ENCODE measurements around the gene NDST3. TPM values are rescaled to one million over a fixed set of nuclear protein-coding genes. Genes with fewer than 3 reads are reported as not detected.

The NDST3 gene
- total RNA-seq, 2 experiments from 2014 or later, result not detected

DNA sequence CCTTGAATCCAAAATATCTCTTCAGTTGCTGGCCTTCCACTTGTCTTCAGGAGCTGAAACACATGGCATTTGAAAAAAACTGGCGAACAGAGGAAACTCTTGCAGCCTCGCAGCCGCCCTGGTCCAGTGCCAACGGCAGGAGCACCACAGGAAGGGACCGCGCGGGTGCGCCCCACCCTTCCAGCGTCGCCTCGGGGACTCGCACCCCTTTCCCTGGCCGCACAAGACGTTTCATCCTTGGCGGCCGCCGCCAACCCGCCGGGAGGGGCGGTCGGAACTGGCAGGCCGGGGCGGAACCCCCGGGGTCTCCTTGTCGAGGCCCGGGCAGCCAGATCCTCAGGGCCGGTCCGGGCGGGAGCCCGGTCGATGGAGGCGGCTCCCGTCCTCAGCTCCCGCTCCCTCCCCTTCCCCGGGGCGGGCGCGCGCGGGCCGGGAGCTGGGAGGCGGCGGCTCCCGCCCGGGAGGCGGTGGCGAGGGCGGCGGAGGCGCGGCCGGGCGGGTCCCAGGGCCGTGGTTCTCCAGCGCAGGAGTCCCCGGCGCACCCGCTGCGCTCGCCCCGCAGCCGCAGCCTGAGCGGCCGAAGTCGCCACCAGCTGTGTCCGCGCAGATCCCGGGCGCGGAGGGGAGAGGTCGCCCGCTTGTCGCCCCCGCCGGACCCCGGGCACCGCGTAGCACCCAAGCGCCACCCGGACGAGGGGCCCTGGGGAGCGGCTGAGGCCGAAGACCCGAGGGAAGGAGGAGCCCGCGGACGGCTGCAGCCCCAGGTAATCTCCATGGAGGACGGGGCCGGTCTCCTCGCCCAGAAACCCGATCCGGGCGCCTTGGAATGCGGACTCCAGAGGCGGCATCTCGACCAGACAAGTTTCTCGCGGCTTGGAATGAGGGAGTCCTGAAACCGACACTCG lies 886 bp upstream of the NDST3 start:
- intact Hi-C loops (cut with micrococcal nuclease), result loop anchor here (10.0 kb wide), 1 partner anchor 1969 kb away; no protein-coding TSS in a partner anchor
- H3K9me3 Mint-ChIP-seq, result no peaks in the 10 kb centered on the region
- peak overlapping the region; percentile 52 for H3K4me3 Mint-ChIP-seq
- no peaks in the 10 kb centered on the region for H3K36me3 Mint-ChIP-seq (ENCODE audit: low read depth)
- DNase-seq, result peak; percentile 6
- no peak overlapping the region for H3K27ac Mint-ChIP-seq
- H3K4me1 Mint-ChIP-seq (ENCODE audit: low read depth), result peaks cover 4% of the 10 kb centered on the region
- H3K27me3 Mint-ChIP-seq (ENCODE audit: low read depth), result peaks cover 35% of the 10 kb centered on the region
- CTCF ChIA-PET, result interaction anchor here (0.6 to 1.3 kb wide), 2 partner anchors 10 to 431 kb away, joined by 3 read pairs; no protein-coding TSS in a partner anchor

- peaks cover 35% of the 10 kb centered on the region for H3K27me3 Mint-ChIP-seq (ENCODE audit: low read depth)
- CTCF ChIA-PET, result interaction anchor here (0.7 kb wide), 1 partner anchor 51 kb away, joined by 3 read pairs; no protein-coding TSS in a partner anchor
- no peak for DNase-seq
- H3K4me3 Mint-ChIP-seq, result no peak overlapping the region
- intact Hi-C loops (cut with micrococcal nuclease), result loop anchor here (10.0 kb wide), 1 partner anchor 1971 kb away; no protein-coding TSS in a partner anchor
- H3K4me1 Mint-ChIP-seq (ENCODE audit: low read depth), result peaks cover 4% of the 10 kb centered on the region
- H3K9me3 Mint-ChIP-seq, result no peaks in the 10 kb centered on the region
- no peaks in the 10 kb centered on the region for H3K36me3 Mint-ChIP-seq (ENCODE audit: low read depth)
- H3K27ac Mint-ChIP-seq, result no peak overlapping the region
Measured at GRCh38 chr4:118035309-118035708, 1.0 kb downstream of the NDST3 start.

DNA sequence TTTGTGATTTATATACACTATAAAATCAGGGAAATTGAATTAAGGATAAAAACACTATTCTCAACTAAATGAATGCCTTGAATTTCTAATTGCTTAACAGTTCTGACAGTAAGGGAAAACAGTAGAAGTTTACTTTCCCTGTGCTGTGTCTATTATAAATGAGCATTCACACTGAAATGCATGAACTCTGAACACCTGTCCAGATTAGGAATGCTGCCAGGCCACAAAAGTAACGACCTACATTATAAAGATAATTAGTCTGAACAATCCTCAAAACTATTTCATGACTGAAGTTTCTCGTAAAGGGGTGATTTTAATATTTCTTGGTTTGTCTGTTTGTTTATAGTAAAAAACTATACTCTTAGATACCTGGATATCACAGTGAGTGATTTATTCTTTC lies 2.0 kb downstream of the NDST3 start:
- CTCF ChIA-PET, result no interaction called here
- intact Hi-C loops (cut with micrococcal nuclease), result loop anchor here (10.0 kb wide), 1 partner anchor 1972 kb away; no protein-coding TSS in a partner anchor
- no peaks in the 10 kb centered on the region for H3K9me3 Mint-ChIP-seq
- H3K4me3 Mint-ChIP-seq, result no peak overlapping the region
- H3K27ac Mint-ChIP-seq, result no peak overlapping the region
- no peaks in the 10 kb centered on the region for H3K36me3 Mint-ChIP-seq (ENCODE audit: low read depth)
- peaks cover 31% of the 10 kb centered on the region for H3K27me3 Mint-ChIP-seq (ENCODE audit: low read depth)
- no peak for DNase-seq
- peaks cover 4% of the 10 kb centered on the region for H3K4me1 Mint-ChIP-seq (ENCODE audit: low read depth)

GRCh38 chr4:118037955-118038354 lies 3.7 kb downstream of the NDST3 start:
- Mint-ChIP-seq H3K4me3 (no peak overlapping the region), H3K9me3 (no peaks in the 10 kb centered on the region), H3K27me3 (ENCODE audit: low read depth) (peaks cover 17% of the 10 kb centered on the region), H3K36me3 (ENCODE audit: low read depth) (no peaks in the 10 kb centered on the region), H3K4me1 (ENCODE audit: low read depth) (peaks cover 4% of the 10 kb centered on the region), H3K27ac (no peak overlapping the region)
- intact Hi-C loops (cut with micrococcal nuclease), result loop anchor here (10.0 kb wide), 1 partner anchor 1973 kb away; no protein-coding TSS in a partner anchor
- CTCF ChIA-PET, result interaction anchor here (0.6 to 0.8 kb wide), 2 partner anchors 9 to 21 kb away, joined by 4 read pairs; no protein-coding TSS in a partner anchor
- no peak for DNase-seq

GRCh38 chr4:118046323-118046722 lies 12.0 kb downstream of the NDST3 start:
- Mint-ChIP-seq H3K27me3 (ENCODE audit: low read depth) (peaks cover 8% of the 10 kb centered on the region), H3K4me1 (ENCODE audit: low read depth) (no peaks in the 10 kb centered on the region), H3K36me3 (ENCODE audit: low read depth) (no peaks in the 10 kb centered on the region), H3K9me3 (peaks cover 9% of the 10 kb centered on the region), H3K4me3 (no peak overlapping the region), H3K27ac (no peak overlapping the region)
- no peak for DNase-seq
- intact Hi-C loops (cut with micrococcal nuclease), result no loop called here
- CTCF ChIA-PET, result interaction anchor here (0.5 kb wide), 1 partner anchor 178 kb away, joined by 3 read pairs; no protein-coding TSS in a partner anchor

- peaks cover 9% of the 10 kb centered on the region for H3K9me3 Mint-ChIP-seq
- no peak overlapping the region for H3K4me3 Mint-ChIP-seq
- no peaks in the 10 kb centered on the region for H3K4me1 Mint-ChIP-seq (ENCODE audit: low read depth)
- intact Hi-C loops (cut with micrococcal nuclease), result no loop called here
- no peak overlapping the region for H3K27ac Mint-ChIP-seq
- no peaks in the 10 kb centered on the region for H3K36me3 Mint-ChIP-seq (ENCODE audit: low read depth)
- DNase-seq, result no peak
- peaks cover 8% of the 10 kb centered on the region for H3K27me3 Mint-ChIP-seq (ENCODE audit: low read depth)
- CTCF ChIA-PET, result no interaction called here
Measured at GRCh38 chr4:118047043-118047442, 12.8 kb downstream of the NDST3 start.

- H3K27ac Mint-ChIP-seq, result no peak overlapping the region
- H3K9me3 Mint-ChIP-seq, result no peaks in the 10 kb centered on the region
- peaks cover 3% of the 10 kb centered on the region for H3K27me3 Mint-ChIP-seq (ENCODE audit: low read depth)
- H3K36me3 Mint-ChIP-seq (ENCODE audit: low read depth), result no peaks in the 10 kb centered on the region
- CTCF ChIA-PET, result interaction anchor here (0.6 to 0.7 kb wide), 2 partner anchors 18 to 21 kb away, joined by 3 to 4 read pairs; no protein-coding TSS in a partner anchor
- no peak for DNase-seq
- H3K4me3 Mint-ChIP-seq, result no peak overlapping the region
- intact Hi-C loops (cut with micrococcal nuclease), result no loop called here
- no peaks in the 10 kb centered on the region for H3K4me1 Mint-ChIP-seq (ENCODE audit: low read depth)
Measured at GRCh38 chr4:118058955-118059354, 24.7 kb downstream of the NDST3 start.

DNA sequence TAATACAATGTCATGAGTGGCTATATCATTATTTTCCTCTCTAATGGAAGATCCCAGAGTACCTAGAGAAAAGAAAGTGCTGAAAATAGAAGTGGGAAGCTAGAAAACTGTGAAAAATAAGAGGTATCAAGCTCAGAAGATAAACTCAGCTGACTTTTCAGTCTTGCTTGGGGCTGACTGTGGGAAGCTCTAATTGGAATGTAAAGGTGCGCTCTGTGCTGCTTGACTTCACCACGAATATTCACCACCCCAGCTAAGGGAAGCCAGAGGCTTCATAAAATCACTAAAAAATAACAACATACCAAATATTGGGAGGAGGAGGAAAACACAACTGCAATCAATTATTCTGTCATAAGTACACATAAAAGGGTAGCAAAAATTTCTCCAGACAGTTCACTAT lies 25.1 kb downstream of the NDST3 start:
- Mint-ChIP-seq H3K36me3 (ENCODE audit: low read depth) (no peaks in the 10 kb centered on the region), H3K9me3 (no peaks in the 10 kb centered on the region), H3K4me3 (no peak overlapping the region), H3K27ac (no peak overlapping the region), H3K27me3 (ENCODE audit: low read depth) (peaks cover 3% of the 10 kb centered on the region), H3K4me1 (ENCODE audit: low read depth) (no peaks in the 10 kb centered on the region)
- intact Hi-C loops (cut with micrococcal nuclease), result no loop called here
- CTCF ChIA-PET, result no interaction called here
- DNase-seq, result no peak

- Mint-ChIP-seq H3K27ac (no peak overlapping the region), H3K4me1 (ENCODE audit: low read depth) (no peaks in the 10 kb centered on the region), H3K36me3 (ENCODE audit: low read depth) (no peaks in the 10 kb centered on the region), H3K27me3 (ENCODE audit: low read depth) (peaks cover 7% of the 10 kb centered on the region), H3K4me3 (no peak overlapping the region), H3K9me3 (peaks cover 2% of the 10 kb centered on the region)
- DNase-seq, result peak; percentile 16
- CTCF ChIA-PET, result interaction anchor here (0.8 to 2.1 kb wide), 3 partner anchors 23 to 196 kb away, joined by 3 to 10 read pairs (median 3); no protein-coding TSS in a partner anchor
- intact Hi-C loops (cut with micrococcal nuclease), result loop anchor here (1.0 to 10.0 kb wide), 3 partner anchors 62 to 193 kb away; no protein-coding TSS in a partner anchor
Measured at GRCh38 chr4:118076958-118077766, 42.9 kb downstream of the NDST3 start.

DNA sequence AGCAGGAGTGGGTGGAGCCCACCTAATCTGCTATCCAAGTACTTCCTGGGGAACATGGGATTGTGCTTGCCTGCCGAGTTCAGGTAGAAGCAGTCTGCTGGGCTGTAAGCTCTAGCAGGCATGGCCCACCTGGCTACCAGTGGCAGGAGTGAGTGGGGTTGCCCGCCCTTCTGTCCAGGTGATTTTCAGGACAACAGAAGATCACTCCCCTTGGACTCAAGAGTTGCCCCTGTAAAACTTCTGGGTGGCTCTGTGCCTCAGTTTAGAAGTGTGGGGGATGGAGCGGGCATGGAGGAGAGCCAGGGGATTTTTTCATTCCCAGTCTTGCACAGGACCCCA lies 43.5 kb downstream of the NDST3 start:
- intact Hi-C loops (cut with micrococcal nuclease), result loop anchor here (1.0 to 10.0 kb wide), 3 partner anchors 63 to 193 kb away; no protein-coding TSS in a partner anchor
- CTCF ChIA-PET, result interaction anchor here (0.6 to 2.1 kb wide), 2 partner anchors 22 to 155 kb away, joined by 3 to 10 read pairs; no protein-coding TSS in a partner anchor
- Mint-ChIP-seq H3K27me3 (ENCODE audit: low read depth) (peaks cover 7% of the 10 kb centered on the region), H3K9me3 (no peaks in the 10 kb centered on the region), H3K4me1 (ENCODE audit: low read depth) (no peaks in the 10 kb centered on the region), H3K36me3 (ENCODE audit: low read depth) (no peaks in the 10 kb centered on the region), H3K27ac (no peak overlapping the region), H3K4me3 (no peak overlapping the region)
- no peak for DNase-seq

DNA sequence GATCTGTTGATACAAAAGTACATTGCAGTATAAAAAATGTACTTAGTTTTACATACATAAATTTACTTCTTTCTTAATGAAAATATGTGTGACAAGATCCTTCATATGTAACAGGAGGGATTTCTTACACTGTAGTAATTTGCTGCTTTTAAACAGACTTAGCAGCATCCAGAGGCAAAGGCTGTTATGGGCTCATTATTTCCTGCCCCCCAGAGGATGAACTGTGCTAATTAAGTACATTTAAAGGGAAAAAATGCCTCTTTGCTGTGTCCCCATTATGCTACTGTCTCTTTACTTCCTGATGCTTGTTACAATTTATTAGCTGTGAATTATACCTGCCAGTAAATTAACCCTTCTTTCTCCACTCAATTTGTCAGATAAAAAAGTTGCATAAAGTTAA lies 47.1 kb downstream of the NDST3 start:
- Mint-ChIP-seq H3K27me3 (ENCODE audit: low read depth) (peaks cover 3% of the 10 kb centered on the region), H3K4me1 (ENCODE audit: low read depth) (peaks cover 4% of the 10 kb centered on the region), H3K4me3 (no peak overlapping the region), H3K36me3 (ENCODE audit: low read depth) (no peaks in the 10 kb centered on the region), H3K9me3 (no peaks in the 10 kb centered on the region), H3K27ac (no peak overlapping the region)
- CTCF ChIA-PET, result no interaction called here
- intact Hi-C loops (cut with micrococcal nuclease), result no loop called here
- DNase-seq, result no peak

DNA sequence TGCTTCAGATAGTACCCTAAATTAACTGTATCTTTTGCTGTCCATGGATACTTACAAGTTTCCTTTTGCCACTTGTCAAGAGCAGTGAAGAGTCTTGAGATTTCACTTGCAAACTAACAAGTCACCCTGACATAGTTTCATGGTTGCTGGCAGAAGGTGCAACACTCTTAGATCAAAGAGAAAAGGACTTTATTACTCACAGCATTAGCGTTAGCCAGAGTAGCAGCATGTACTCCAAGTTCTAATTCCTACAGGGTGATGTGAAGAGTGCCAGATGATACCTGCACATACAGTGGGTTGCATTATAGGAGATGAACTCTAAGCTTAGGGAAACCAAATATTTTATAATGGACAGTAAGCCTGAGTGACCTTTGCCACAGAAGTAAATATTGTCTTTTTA lies 47.9 kb downstream of the NDST3 start:
- intact Hi-C loops (cut with micrococcal nuclease), result no loop called here
- DNase-seq, result no peak
- peaks cover 3% of the 10 kb centered on the region for H3K27me3 Mint-ChIP-seq (ENCODE audit: low read depth)
- H3K36me3 Mint-ChIP-seq (ENCODE audit: low read depth), result no peaks in the 10 kb centered on the region
- CTCF ChIA-PET, result no interaction called here
- no peak overlapping the region for H3K27ac Mint-ChIP-seq
- no peaks in the 10 kb centered on the region for H3K9me3 Mint-ChIP-seq
- H3K4me1 Mint-ChIP-seq (ENCODE audit: low read depth), result peaks cover 6% of the 10 kb centered on the region
- H3K4me3 Mint-ChIP-seq, result no peak overlapping the region
